ENCODE results near the gene SOX5. TPM values are rescaled to one million over a fixed set of nuclear protein-coding genes. Genes with fewer than 3 reads are reported as not detected.

The SOX5 gene
- polyA plus RNA-seq, 4 donors, result 0.81 to 5.1 (median 1.3) TPM; not detected in 1

DNA sequence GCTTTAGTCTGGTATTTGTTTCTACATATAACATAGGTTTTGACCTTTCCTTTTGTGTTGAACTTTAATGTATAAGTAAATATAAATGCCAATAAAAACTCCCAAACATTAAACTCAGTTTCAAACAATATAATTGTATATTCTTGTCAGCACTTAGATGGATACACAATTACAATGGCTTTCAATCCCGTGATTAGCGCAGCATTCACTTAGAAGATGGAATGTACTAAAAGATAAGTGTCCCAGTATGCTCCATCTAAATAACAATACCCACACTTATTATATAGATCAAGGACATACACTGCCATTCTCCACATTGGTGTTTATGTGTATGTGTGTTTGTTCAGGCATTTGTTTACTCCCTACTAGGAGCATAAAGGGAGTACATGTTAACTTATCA, 193.1 kb downstream of the SOX5 start:
- no peak for FAIRE-seq
- 92 to 93% (median 93%) methylated on average over 2 of the region's 2 CpGs for WGBS, 3 donors
- H3K9me3 ChIP-seq (ENCODE audit: control insufficient read depth in 2 of 2, insufficient read depth in 1 of 2, low read depth in 1 of 2, low read length in 1 of 2), result no peaks in the 10 kb centered on the region

DNA sequence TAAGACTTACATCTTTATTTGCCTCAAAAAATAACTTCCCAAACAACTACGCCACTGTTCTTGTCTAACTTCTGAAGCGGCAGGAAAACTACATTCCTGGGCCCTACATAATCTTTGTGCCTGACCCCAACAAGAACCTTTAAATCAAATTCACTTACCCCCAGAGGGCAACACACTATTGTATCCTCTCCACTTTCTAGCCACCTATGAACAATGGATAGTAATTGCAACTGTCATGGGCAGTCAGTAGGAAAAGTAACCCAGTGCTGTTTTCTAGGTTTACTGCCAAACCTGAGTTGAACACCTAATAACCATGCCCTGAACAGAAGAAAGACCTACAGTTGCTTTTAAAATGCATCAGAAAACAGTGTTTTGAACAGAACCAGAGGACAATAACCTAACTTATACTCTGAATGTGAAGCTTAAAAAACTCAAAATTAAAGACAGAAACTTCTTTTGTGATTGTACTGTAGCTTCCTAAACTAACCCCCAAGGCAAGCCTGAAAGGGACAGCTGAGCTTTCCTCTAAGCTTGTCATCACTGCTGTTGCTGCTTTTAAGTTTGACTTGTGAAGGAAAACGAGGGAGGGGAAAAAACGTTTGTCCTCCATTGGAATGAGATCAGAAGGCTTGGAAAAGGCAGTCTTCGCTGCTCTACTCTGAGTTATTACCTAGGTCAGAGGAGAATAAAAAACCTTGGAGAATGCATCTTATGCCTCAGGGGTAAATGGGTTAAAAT, 195.7 kb downstream of the SOX5 start:
- Histone ChIP-seq H3K27me3 (ENCODE audit: control insufficient read depth in 3 of 3, insufficient read depth in 3 of 3, low read length in 3 of 3) (no peaks in the 10 kb centered on the region), H3K4me1 (ENCODE audit: control insufficient read depth in 3 of 3, insufficient read depth in 2 of 3, low read depth in 1 of 3, low read length in 2 of 3) (no peaks in the 10 kb centered on the region), H3K27ac (ENCODE audit: low read depth in 1 of 3, low read length in 2 of 3) (no peak overlapping the region), H3K4me3 (ENCODE audit: low read depth in 1 of 3, low read length in 3 of 3) (no peak overlapping the region), H3K36me3 (ENCODE audit: control insufficient read depth in 3 of 3, insufficient read depth in 2 of 3, low read depth in 1 of 3, low read length in 3 of 3) (no peaks in the 10 kb centered on the region), H3K9me3 (ENCODE audit: control insufficient read depth in 2 of 2, insufficient read depth in 1 of 2, low read depth in 1 of 2, low read length in 1 of 2) (no peaks in the 10 kb centered on the region)
- WGBS, 3 donors, result 64 to 76% (median 70%) methylated on average over 5 of the region's 5 CpGs
- DNase-seq (no peak), FAIRE-seq (no peak)

More for the DNA sequence above, 193.1 kb downstream of the SOX5 start:
- no peaks in the 10 kb centered on the region for H3K4me1 ChIP-seq (ENCODE audit: control insufficient read depth in 3 of 3, insufficient read depth in 2 of 3, low read depth in 1 of 3, low read length in 2 of 3)
- no peak overlapping the region for H3K27ac ChIP-seq (ENCODE audit: low read depth in 1 of 3, low read length in 2 of 3)
- no peaks in the 10 kb centered on the region for H3K27me3 ChIP-seq (ENCODE audit: control insufficient read depth in 3 of 3, insufficient read depth in 3 of 3, low read length in 3 of 3)
- DNase-seq, result no peak
- no peak overlapping the region for H3K4me3 ChIP-seq (ENCODE audit: low read depth in 1 of 3, low read length in 3 of 3)
- H3K36me3 ChIP-seq (ENCODE audit: control insufficient read depth in 3 of 3, insufficient read depth in 2 of 3, low read depth in 1 of 3, low read length in 3 of 3), result no peaks in the 10 kb centered on the region

DNA sequence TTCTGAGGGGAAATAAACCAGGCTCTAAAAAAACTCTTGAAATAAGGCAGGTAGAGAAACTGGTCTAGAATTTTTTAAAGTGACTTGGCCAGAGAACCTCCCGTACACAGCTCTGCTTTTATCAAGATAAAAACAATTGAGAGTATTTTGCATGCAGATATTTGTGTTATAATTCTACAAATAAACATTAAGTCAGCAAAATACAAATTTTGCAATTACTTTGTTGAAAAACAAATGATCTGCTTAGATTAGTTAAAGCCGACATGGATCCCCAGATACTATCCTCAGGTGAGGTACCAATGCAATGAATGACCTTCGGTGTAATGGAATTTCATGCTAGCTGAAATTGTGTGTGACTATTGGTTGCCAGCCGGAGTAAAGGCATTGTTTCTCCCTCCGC, 197.2 kb downstream of the SOX5 start:
- Histone ChIP-seq H3K9me3 (ENCODE audit: control insufficient read depth in 2 of 2, insufficient read depth in 1 of 2, low read depth in 1 of 2, low read length in 1 of 2) (no peaks in the 10 kb centered on the region), H3K27me3 (ENCODE audit: control insufficient read depth in 3 of 3, insufficient read depth in 3 of 3, low read length in 3 of 3) (no peaks in the 10 kb centered on the region), H3K36me3 (ENCODE audit: control insufficient read depth in 3 of 3, insufficient read depth in 2 of 3, low read depth in 1 of 3, low read length in 3 of 3) (no peaks in the 10 kb centered on the region), H3K4me3 (ENCODE audit: low read depth in 1 of 3, low read length in 3 of 3) (no peak overlapping the region), H3K27ac (ENCODE audit: low read depth in 1 of 3, low read length in 2 of 3) (no peak overlapping the region), H3K4me1 (ENCODE audit: control insufficient read depth in 3 of 3, insufficient read depth in 2 of 3, low read depth in 1 of 3, low read length in 2 of 3) (no peaks in the 10 kb centered on the region)
- FAIRE-seq (no peak), DNase-seq (no peak)
- 85 to 88% (median 86%) methylated on average over 5 of the region's 5 CpGs for WGBS, 3 donors

DNA sequence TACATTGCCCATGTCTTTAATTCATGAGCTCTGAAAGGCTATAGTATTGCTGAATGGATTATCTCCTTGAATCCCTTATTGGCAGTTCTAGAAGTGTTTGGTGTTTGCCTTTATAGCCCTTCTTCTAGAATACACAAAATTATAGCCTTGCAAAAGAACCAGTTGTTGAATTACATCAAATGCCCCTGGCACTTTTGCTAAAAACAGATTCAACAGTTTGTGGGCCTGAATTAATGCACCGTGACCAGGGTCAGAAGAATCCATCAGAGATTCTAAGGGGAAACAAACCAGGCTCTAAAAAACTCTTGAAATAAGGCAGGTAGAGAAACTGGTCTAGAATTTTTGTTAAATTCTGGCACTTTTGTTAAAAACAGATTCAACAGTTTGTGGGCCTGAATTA, 197.8 kb downstream of the SOX5 start:
- Histone ChIP-seq H3K27ac (ENCODE audit: low read depth in 1 of 3, low read length in 2 of 3) (no peak overlapping the region), H3K4me3 (ENCODE audit: low read depth in 1 of 3, low read length in 3 of 3) (no peak overlapping the region), H3K27me3 (ENCODE audit: control insufficient read depth in 3 of 3, insufficient read depth in 3 of 3, low read length in 3 of 3) (no peaks in the 10 kb centered on the region), H3K9me3 (ENCODE audit: control insufficient read depth in 2 of 2, insufficient read depth in 1 of 2, low read depth in 1 of 2, low read length in 1 of 2) (no peaks in the 10 kb centered on the region), H3K36me3 (ENCODE audit: control insufficient read depth in 3 of 3, insufficient read depth in 2 of 3, low read depth in 1 of 3, low read length in 3 of 3) (no peaks in the 10 kb centered on the region), H3K4me1 (ENCODE audit: control insufficient read depth in 3 of 3, insufficient read depth in 2 of 3, low read depth in 1 of 3, low read length in 2 of 3) (no peaks in the 10 kb centered on the region)
- 87 to 90% (median 88%) methylated on average over 1 of the region's 1 CpG for WGBS, 3 donors
- DNase-seq (no peak), FAIRE-seq (no peak)

DNA sequence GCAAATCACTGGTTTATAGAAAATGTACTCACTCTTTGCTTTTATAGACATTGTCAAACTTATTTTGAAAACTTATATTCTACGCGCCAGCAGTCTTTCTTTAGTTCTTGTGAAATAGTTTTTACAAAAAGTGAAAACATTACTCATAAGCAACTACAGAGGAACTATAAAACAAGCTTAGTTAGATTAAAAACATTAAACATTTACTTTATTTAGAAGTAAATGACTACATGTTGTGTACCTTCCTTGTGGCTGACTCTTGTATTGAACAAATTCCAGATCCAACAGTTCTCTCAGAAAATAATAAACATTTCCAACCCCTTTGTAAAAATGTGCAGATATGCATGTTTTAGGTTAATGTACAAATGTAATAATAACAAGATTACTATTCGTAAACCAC, 198.5 kb downstream of the SOX5 start:
- H3K4me3 ChIP-seq (ENCODE audit: low read depth in 1 of 3, low read length in 3 of 3), result no peak overlapping the region
- H3K36me3 ChIP-seq (ENCODE audit: control insufficient read depth in 3 of 3, insufficient read depth in 2 of 3, low read depth in 1 of 3, low read length in 3 of 3), result no peaks in the 10 kb centered on the region
- no peak for DNase-seq
- no peaks in the 10 kb centered on the region for H3K27me3 ChIP-seq (ENCODE audit: control insufficient read depth in 3 of 3, insufficient read depth in 3 of 3, low read length in 3 of 3)
- H3K4me1 ChIP-seq (ENCODE audit: control insufficient read depth in 3 of 3, insufficient read depth in 2 of 3, low read depth in 1 of 3, low read length in 2 of 3), result no peaks in the 10 kb centered on the region
- H3K9me3 ChIP-seq (ENCODE audit: control insufficient read depth in 2 of 2, insufficient read depth in 1 of 2, low read depth in 1 of 2, low read length in 1 of 2), result no peaks in the 10 kb centered on the region
- no peak overlapping the region for H3K27ac ChIP-seq (ENCODE audit: low read depth in 1 of 3, low read length in 2 of 3)
- FAIRE-seq, result no peak
- WGBS, 3 donors, result 84 to 94% (median 86%) methylated on average over 3 of the region's 3 CpGs

DNA sequence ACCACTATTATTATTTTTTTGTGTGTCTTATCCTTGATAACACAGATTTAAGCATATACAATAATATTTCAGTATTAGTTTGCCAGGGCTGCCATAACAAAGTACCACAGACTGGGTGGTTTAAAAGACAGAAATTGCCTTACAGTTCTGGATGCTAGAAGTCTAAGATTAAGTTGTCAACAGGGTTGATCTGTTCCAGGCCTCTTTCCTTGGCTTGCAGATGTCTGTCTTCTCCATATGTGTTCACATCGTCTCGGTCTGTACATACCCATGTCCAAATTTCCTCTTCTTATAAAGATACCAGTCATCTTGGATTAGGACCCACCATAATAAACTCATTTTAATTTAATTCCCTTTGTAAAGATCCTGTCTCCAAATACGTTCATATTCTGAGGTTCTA, 204.8 kb downstream of the SOX5 start:
- Histone ChIP-seq H3K4me3 (ENCODE audit: low read depth in 1 of 3, low read length in 3 of 3) (no peak overlapping the region), H3K36me3 (ENCODE audit: control insufficient read depth in 3 of 3, insufficient read depth in 2 of 3, low read depth in 1 of 3, low read length in 3 of 3) (no peaks in the 10 kb centered on the region), H3K4me1 (ENCODE audit: control insufficient read depth in 3 of 3, insufficient read depth in 2 of 3, low read depth in 1 of 3, low read length in 2 of 3) (no peaks in the 10 kb centered on the region), H3K27ac (ENCODE audit: low read depth in 1 of 3, low read length in 2 of 3) (no peak overlapping the region), H3K9me3 (ENCODE audit: control insufficient read depth in 2 of 2, insufficient read depth in 1 of 2, low read depth in 1 of 2, low read length in 1 of 2) (no peaks in the 10 kb centered on the region), H3K27me3 (ENCODE audit: control insufficient read depth in 3 of 3, insufficient read depth in 3 of 3, low read length in 3 of 3) (no peaks in the 10 kb centered on the region)
- DNase-seq, result no peak
- 75 to 77% (median 77%) methylated on average over 3 of the region's 3 CpGs for WGBS, 3 donors
- FAIRE-seq, result no peak

DNA sequence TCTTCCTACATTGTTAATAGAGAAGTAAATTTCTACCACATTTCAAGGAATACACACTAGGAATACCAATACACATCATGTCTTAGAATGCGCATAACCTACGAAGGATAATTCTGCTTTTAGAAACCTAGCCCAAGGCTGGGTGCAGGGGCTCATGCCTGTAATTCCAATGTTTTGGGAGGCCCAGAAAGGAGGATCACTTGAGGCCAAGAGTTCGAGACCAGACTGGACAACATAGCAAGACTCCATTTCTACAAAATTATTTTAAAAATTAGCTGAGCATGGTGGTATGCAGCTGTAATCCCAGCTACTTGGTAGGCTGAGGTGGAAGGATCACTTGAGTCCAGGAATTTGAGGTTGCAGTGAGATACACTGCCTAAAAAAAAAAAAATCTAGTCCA, 206.9 kb downstream of the SOX5 start:
- H3K27me3 ChIP-seq (ENCODE audit: control insufficient read depth in 3 of 3, insufficient read depth in 3 of 3, low read length in 3 of 3), result no peaks in the 10 kb centered on the region
- no peaks in the 10 kb centered on the region for H3K9me3 ChIP-seq (ENCODE audit: control insufficient read depth in 2 of 2, insufficient read depth in 1 of 2, low read depth in 1 of 2, low read length in 1 of 2)
- 85 to 92% (median 89%) methylated on average over 3 of the region's 3 CpGs for WGBS, 3 donors
- no peaks in the 10 kb centered on the region for H3K4me1 ChIP-seq (ENCODE audit: control insufficient read depth in 3 of 3, insufficient read depth in 2 of 3, low read depth in 1 of 3, low read length in 2 of 3)
- H3K36me3 ChIP-seq (ENCODE audit: control insufficient read depth in 3 of 3, insufficient read depth in 2 of 3, low read depth in 1 of 3, low read length in 3 of 3), result no peaks in the 10 kb centered on the region
- no peak for DNase-seq
- no peak overlapping the region for H3K27ac ChIP-seq (ENCODE audit: low read depth in 1 of 3, low read length in 2 of 3)
- no peak for FAIRE-seq
- H3K4me3 ChIP-seq (ENCODE audit: low read depth in 1 of 3, low read length in 3 of 3), result no peak overlapping the region

DNA sequence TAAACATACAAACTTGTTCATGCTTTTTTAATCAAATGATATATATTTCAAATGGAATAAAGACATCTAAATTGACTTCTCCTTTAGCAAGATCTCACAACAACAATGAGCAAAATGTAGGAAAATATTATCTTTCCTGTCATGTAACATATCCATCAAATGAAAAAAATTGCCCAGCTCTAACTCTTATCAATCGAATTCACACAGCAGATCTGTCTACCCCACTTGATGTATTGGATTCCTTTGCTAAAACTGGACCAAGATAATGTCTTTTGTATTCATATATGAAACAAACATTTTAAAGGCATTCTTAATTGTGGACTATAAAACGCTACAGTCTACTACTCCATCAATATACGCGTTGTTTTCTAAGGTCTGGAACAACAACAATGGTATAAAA, 218.0 kb downstream of the SOX5 start:
- H3K27me3 ChIP-seq (ENCODE audit: control insufficient read depth in 3 of 3, insufficient read depth in 3 of 3, low read length in 3 of 3), result no peaks in the 10 kb centered on the region
- 86 to 89% (median 88%) methylated on average over 4 of the region's 4 CpGs for WGBS, 3 donors
- DNase-seq (no peak), FAIRE-seq (no peak)
- H3K4me1 ChIP-seq (ENCODE audit: control insufficient read depth in 3 of 3, insufficient read depth in 2 of 3, low read depth in 1 of 3, low read length in 2 of 3), result no peaks in the 10 kb centered on the region
- H3K4me3 ChIP-seq (ENCODE audit: low read depth in 1 of 3, low read length in 3 of 3), result no peak overlapping the region
- no peaks in the 10 kb centered on the region for H3K9me3 ChIP-seq (ENCODE audit: control insufficient read depth in 2 of 2, insufficient read depth in 1 of 2, low read depth in 1 of 2, low read length in 1 of 2)
- H3K27ac ChIP-seq (ENCODE audit: low read depth in 1 of 3, low read length in 2 of 3), result no peak overlapping the region
- H3K36me3 ChIP-seq (ENCODE audit: control insufficient read depth in 3 of 3, insufficient read depth in 2 of 3, low read depth in 1 of 3, low read length in 3 of 3), result no peaks in the 10 kb centered on the region

DNA sequence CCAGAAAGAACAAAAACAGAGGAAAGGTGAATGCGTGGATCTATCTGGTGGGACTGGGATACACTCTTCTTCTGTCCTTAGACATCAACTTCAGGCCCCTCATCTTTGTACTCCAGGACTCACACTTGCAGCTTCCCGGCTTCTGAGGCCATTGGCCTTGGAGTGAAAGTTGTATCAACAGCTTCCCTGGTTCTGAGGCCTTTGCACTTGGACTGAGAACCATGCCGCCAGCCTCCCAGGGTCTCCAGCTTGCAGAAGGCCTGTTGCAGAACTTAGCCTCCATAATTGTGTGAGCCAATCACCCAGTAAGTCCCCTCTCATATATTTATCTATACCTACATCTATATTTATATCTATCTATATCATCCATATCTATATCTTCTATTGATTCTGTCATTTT, 218.4 kb downstream of the SOX5 start:
- FAIRE-seq, result no peak

More for the DNA sequence above, 218.4 kb downstream of the SOX5 start:
- H3K36me3 ChIP-seq (ENCODE audit: control insufficient read depth in 3 of 3, insufficient read depth in 2 of 3, low read depth in 1 of 3, low read length in 3 of 3), result no peaks in the 10 kb centered on the region
- H3K4me3 ChIP-seq (ENCODE audit: low read depth in 1 of 3, low read length in 3 of 3), result no peak overlapping the region
- no peaks in the 10 kb centered on the region for H3K9me3 ChIP-seq (ENCODE audit: control insufficient read depth in 2 of 2, insufficient read depth in 1 of 2, low read depth in 1 of 2, low read length in 1 of 2)
- no peak overlapping the region for H3K27ac ChIP-seq (ENCODE audit: low read depth in 1 of 3, low read length in 2 of 3)
- no peak for DNase-seq
- H3K4me1 ChIP-seq (ENCODE audit: control insufficient read depth in 3 of 3, insufficient read depth in 2 of 3, low read depth in 1 of 3, low read length in 2 of 3), result no peaks in the 10 kb centered on the region
- no peaks in the 10 kb centered on the region for H3K27me3 ChIP-seq (ENCODE audit: control insufficient read depth in 3 of 3, insufficient read depth in 3 of 3, low read length in 3 of 3)
- 79 to 87% (median 85%) methylated on average over 3 of the region's 3 CpGs for WGBS, 3 donors
